Measurements from ENCODE around the gene PLOD2.

The PLOD2 gene

DNA sequence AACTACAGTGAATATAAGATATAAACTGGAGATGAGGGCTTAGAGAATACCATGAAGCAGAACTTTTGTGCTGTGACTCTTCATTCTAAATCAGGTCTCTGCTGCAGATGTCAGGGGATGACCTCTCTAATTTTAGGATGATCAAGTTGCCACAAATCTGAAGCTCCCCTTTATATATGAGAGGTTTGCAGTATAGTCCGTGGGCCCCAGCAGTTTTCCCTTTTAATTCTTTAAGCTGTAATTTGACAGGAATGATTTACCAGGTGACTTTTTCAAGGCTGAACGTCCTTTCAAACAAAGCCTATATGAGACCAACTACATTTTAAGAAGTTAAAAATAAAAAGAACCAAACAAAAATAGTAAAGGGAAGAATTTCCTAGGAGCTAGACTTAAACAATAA, 4.9 kb upstream of the PLOD2 start:
- DNase-seq = no peak

DNA sequence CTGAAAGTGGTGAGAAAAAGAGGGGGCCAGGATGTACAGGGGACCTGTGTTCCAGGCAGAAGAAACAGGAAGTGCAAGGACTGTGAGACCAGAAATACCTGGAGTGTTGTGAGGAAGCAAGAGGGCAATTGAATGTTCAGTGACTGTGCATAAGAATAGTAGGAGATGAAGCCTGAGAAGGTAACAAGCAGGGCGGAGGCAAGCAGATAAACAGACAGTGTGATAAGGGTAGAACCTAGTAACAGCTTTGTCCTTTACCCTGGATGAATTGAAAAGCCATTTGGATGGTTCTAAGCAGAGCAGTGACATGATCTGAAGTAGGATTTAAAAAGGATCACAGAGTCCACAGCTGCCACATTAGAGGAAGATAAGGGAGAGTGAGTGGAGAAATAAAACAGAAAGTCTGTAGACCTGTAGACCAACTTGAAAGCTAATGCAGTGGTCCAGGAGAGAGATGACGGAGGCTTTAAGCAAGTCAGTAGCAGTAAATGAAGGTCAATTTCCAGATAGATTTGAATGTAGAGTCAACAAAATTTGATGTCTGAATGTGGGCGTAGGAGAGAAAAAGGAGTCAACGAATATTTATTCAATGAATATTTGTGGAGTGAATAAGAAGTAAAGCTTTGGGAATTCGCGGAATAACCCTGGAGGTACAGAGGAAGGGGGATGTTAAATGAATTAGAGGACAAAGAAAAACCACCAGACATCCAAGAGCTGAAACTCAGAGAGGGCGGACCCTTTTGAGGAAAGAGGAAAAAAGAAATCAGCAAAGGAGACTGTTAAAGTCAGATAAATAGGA, 4.2 kb upstream of the PLOD2 start:
- no peak for DNase-seq

DNA sequence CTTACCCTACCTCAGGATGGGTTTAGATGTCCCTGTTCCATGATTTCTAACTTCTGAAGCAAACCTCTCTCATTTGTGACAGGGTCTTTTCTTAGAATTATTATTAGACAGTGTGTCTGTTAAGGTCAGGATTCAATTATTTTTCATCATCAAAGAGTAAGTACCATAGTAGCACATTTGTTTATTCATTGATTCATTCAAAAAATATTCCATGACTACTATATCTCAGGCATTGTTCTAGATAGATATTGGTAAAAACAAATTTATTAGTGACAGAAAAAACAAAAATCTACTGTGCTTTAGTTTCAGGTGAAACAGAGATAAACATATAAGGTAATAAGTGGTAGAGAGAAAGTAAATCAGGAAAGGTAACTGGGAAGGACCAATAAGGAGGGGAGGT, 3.5 kb upstream of the PLOD2 start:
- no peak for DNase-seq

DNA sequence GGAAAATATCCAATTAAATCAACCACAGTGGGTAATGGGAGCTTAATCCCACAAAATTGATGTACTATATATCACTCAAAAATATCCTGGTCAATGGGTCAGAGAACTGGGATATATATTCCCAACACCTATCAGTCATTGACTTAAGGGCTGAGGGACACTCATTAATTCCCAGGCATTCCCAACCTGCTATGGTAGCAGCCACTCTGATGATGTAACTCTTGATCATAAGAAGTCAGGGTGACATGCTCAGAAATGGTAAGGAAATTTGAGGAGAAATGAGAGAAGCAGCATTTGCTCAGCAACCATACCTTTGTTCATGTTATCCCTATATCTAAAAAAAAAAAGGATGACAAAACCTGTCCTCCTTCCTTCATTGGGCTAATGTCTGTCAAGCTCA, 3.1 kb upstream of the PLOD2 start:
- DNase-seq = no peak

DNA sequence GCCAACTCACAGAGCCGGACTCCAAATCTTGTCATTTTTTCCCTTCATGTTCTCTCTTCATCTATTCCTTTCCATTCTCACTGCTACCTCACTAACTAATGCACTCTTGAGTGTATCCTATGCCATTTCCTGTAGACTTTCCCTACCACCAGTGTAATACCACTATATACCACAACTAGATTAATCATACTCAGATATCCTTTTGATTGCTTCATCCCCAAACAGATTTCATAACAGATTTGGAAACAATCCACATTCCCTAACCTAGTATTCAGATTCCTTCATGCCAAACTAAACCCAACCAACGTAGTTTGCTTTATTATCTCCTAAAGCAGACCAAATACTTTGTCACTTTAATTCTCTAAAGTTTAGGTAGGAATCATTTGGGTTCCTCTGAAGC, 2.6 kb upstream of the PLOD2 start:
- DNase-seq = no peak

DNA sequence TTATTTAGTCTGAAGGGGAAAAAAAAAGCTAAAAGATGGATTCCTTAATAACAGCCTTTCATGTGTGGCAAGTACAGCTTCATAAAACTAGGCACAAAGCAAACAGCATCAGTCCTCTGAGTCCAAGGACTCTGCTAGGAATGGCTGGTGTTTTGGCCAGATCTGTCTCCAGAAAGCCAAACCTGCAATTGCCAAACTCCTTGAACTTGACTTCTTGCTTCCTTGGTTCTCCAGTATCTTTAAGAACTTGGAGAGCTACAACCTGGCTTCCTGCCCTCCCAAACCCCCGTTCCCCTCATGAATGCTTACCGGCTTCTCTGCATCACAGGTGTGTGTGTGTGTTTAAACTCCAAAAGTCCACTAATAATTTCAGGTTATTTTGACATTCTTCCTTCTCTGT, 1.6 kb upstream of the PLOD2 start:
- no peak for DNase-seq

DNA sequence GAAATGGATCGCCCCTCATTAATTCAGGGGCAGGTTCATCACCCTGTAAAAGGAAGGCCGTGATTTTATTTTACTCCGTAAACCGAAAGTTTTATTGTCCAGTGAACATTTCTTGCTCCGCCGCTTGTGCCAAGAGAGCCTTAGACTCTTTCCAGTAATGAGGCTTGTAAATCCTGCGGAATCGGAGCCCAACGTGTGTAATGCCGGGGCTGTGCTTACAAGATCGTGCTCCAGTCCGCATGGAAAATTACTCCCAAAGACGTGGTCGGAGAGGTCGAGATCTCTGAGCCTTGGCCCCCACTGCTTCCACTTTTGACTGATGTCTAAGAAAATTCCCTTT, 649 bp upstream of the PLOD2 start:
- no peak for DNase-seq

DNA sequence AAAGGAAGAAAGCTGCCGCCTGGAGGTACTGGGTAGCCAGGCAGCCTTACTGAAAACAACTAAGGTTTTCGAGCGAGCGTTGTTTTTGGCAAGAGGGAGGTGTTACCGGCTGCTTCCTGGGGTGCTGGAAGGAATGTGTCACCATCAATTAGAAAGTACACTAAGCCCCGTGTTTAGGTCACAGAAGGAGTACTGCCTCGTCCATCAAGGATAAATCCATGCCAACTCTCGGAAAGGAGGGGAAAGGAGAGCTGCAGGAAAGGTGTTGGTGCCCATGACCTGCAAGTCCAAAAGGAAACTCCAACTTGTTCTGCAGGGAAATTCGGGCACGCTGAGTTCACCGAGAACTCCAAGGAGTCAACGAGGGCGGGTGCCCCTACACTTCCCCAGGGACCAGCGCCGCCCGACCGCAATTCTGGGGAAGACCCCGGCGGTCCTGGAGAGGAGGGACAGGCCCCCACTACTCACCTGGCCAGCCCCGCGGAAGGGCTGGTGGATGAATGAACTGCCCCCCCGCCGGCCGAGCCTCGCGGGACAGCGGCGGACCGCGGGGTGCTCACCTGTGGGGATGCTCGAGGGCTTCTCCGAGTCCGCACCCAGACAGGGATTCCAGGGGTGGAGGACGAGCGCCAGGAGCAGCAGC, 542 bp downstream of the PLOD2 start:
- DNase-seq = no peak

DNA sequence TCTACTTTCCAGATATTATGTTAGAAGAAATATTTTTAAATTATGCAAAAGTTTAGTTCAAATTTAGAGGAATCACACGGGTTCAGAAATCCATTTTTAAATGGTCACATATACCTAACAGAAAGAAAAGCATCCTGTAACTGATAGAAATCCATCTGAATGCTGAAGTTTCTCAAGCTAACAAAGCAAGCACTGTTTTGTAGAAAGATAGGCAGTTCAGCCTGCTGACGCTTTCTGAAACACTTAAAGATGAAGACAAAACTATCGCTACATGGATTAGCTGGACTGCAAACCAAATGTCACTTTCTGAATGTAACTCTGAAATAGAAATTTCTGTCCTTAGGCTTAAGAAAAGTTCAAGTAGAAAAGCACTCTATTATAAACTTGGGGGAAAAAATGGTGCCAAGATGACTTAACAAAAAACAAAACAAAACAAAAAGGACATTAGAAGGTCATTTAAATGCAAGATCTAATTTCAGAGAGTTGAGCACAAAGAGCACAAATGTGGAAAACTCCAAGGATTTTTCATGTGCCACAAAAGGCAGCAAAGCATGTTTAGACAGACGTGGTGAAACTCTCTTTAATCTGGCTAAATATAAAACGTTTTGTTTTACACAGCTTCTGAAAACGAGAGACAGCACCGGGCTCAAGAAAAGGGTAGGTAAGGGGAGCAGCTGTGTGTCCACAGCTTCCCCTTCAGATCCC, 1.2 kb downstream of the PLOD2 start:
- no peak for DNase-seq

DNA sequence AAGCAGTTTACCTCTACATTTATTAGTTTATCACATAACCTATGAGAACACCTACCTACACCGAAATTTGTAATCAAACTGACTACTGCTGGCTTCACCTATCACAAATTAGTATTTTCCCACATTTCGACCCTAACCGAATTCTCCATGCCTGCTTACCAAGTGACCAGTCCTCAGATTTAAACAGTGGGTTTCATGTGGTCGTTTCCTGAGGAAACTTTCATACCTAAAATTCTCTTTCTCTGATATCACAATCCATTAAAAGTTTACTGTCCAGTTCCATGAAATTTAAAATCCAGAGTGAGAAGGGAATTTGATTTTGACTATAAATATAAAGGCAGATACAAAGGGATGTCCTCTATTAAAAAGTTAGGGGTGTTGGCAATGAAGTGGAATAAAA, 1.9 kb downstream of the PLOD2 start:
- DNase-seq = no peak

DNA sequence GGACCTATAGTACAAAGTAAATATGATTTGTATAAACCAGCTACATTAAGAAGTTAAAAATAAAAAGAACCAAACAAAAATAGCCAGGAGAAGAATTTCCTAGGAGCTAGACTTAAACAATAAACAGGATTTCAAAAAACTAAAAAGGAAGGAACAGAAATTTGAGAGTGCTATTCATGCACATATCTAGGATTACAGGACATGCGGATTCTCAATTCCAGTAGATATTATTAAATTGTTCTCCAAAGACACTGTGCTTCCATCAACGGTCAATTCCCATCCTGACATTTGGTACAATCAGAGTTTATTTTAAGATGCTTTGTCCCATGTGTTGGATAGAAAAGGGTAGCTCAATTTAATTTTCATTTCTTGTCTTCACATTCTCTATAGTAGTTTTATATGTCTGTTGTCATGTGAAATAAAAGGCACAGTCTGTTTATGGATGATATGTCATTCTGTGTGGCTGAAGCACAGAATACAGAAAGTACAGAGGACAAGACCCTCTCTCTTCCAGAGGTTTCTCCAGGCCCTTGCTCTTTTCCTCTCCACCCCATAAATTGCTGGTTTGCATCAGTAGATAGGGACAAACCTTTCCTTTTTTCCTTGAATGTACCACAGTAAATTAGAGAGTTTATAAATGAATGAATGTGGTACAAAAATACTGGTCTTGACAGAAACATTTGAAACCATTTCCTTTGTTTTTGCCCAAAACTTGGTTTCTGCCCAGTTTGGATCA, 3.5 kb downstream of the PLOD2 start:
- no peak for DNase-seq

DNA sequence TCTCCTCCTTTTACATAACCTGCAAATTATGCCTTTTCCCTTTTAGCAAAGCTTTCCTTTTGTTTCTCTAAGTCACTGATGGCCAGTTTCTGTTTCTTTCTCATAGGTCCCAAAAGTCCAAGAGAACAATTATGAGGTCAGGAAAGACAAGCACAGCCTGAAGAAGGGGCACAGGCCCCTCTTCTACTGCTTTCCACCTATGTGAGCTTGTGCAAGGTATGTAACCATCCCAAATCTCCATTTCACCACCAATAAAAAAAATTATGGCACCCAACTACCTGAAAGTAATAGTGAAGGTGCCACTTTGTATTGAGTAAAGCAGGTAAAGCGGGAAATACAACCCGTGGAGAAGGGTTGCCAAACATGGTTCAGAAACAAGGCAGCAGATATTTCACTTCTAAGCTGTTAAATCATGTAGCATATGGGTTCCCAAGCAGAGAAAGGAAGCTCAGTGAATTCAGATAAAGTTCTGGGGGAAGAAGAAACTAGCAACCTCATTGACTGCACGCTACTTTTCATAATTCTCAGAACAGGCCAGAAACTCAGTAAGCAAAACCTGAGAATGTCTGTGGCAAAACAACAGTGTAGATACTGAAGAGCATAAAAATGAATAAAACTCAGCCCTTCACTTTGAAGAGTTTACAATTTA, 4.2 kb downstream of the PLOD2 start:
- no peak for DNase-seq

DNA sequence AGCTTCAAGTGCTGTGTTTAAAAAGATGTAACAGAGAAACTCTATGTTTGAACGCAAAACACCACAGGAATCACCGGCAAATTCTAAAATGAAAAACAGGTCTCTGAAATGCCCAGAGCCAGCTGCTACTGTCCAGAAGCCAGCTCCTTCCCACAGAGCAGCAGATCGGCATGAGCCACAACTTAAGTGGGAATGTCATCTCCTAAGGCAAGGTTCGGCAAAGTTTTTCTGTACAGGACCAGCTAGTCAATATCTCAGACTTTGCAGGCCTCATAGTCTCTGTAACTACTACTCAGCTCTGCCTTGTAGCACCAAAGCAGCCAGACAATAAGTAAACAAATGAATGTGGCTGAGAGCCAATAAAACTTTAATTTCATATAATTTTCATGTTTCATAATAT, 4.9 kb downstream of the PLOD2 start:
- no peak for DNase-seq

DNA sequence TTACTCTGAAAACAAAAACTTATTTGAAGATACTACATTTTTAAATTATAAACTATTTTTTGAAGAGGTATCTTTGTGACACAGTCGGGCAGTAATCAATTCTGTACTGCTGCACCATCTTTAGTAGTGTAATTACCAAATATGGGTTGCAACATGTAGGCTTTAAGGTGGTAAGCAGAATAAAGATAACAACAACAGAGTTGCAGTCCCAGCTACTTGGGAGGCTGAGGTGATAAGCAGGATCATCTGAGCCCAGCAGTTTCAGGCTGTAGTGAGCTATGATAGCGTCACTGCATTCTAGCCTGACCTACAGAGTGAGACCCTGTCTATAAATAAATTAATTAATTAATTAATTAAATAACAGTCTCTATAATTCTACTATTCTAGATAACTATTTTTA, 6.0 kb downstream of the PLOD2 start:
- no peak for DNase-seq

DNA sequence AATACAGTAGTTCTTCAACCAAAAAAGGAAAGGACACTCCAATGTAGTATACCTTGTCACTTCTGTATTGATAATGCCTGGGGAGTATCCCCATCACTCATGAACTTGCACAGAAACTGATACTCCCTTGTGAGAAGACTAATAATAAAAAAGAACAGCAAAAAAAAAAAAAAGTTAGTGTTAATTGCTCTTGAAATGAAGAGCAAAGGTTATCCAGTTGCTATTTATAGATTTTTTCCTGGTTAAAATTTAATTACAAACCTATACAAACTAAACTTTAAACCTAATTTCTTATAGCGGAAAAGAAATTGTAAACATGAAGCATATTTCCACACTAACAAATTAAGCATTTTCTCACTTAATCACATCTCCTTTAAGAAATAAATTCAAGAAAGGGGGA, 6.7 kb downstream of the PLOD2 start:
- DNase-seq = no peak

DNA sequence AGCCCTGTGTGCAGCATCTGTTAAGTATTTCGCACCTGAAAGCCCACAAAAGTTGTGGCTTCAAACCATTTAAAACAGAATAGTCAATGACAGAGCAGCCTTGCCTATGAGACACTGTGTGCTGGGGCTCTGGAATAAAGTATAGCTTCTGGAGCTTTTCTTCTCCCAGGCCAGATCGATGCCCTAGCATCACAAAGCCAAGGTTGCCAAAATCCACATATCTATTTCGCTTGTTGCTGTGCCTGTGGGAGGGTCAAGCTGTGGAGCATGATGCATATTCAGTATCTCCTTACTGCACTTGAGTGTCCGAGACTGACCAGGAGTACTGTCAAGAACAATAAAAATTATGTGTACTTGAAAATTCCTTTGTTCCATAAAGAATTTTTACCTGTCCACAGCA, 7.6 kb downstream of the PLOD2 start:
- no peak for DNase-seq

DNA sequence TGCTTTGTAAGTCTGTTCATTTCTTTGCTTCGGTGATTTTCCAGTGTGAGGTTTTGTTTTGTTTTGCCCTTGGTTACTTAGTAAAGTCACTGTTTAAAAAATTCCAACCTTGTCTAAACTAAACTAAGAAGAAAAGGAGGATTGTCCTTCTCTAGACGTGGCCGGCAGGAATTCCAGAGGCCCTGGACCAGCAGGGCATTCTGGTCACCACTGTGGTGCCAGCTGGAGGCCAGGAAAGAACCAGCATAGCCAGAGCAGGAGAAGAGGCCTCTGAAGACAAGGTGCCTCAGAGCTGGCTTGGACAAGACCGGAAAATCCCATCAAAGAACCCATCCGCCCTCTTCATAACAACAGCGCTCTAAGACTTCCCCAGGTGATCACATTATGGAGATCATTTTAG, 8.2 kb downstream of the PLOD2 start:
- DNase-seq = no peak

DNA sequence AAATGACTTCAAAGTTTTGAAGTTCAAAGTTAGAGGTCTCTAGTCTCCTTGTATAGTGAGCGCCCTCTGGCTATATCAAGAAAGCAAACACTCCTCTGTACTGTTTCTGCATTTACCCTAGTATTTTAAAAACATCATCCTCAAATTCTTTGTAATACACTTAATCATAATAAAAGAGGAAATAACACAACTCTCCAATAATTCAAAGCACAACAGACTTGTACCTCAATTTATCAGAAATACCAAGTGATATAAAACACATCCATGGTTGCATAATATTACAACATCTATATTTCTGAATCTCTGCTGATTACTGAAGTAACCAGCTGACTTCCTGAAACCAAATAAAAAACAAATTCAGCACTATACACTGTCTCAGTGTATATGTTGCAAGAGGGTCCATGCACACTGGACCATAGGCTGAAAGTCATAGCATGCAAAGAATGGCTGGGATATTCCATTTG, 12.5 kb downstream of the PLOD2 start:
- DNase-seq = no peak

DNA sequence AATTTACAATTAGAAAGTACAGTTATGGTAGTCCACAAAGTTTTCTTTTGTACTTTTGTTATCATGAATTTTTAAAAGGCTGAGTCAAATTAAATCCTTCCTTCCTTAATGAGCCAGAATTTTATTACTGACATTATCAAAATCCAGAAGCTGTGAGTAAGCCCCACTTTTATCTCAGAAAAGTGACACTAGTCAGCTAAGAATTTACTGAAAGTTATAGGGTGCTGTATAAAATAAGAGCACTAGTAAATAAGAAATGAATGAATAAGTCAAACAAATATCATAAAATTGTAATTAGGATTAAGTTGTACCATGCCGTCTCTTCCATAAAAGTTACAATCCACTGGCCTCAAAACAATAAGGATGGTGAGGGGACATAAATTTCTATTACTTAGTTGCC, 15.3 kb downstream of the PLOD2 start:
- DNase-seq = no peak

DNA sequence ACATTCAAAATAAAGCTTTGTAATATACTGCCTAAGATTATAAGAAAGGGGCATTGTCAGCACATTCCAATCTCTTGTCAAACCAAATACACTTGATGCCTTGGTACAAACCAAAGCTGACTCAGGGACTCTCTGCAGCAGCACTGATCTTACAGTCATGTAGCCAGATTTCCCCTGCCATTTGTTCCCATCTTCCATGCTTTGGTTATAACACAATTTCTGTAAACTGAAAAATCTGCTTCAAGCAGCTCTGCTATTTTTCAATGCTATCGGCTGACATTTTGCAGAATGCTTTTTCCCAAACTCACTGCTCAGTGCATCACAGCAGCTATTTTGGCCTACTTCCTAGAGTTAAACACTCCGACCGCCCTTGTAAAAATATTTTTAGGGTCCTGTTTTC, 18.2 kb downstream of the PLOD2 start:
- DNase-seq = no peak

DNA sequence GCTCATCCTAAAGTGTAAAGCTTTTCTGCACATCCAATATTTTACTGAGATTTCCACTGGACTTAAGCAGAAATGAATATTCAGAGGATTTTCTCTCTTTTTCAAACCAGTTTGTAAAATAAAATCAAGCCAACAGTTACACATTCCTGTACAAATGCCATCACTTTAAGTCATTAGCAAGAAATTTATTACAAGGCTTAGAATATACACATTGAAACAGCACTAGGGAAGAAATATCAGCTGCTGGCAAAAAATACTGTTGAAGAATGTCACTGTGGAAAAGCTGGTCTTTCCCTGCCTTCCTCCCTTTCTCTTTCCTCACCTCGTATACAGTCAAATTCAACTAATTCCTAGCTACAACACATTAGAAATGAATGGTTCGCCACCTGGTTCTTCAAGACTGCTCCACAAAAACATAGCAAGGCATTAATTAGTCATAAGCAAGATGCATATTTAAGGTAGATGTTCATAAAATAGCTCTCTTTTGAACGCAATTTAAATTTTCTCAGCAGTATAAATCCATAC, 21.3 kb downstream of the PLOD2 start:
- DNase-seq = no peak

DNA sequence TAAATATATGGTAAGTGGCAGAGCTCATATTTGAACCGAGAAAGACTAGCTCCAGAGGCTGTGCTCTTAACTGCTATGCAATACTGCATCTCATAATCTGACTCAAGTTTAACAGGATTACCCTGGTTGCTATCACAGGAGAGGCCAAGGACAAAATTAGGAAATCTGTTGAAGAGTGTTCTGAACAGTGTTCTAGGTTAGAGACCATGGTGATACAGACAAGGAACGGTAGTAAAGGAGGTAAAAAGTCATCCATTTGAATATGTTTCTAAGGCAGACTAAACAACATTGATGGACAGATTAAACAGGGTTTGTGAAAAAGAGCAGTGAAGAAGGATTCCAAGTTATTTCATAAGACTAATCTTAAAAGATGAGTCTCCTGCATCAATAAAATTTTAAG, 22.1 kb downstream of the PLOD2 start:
- DNase-seq = no peak

DNA sequence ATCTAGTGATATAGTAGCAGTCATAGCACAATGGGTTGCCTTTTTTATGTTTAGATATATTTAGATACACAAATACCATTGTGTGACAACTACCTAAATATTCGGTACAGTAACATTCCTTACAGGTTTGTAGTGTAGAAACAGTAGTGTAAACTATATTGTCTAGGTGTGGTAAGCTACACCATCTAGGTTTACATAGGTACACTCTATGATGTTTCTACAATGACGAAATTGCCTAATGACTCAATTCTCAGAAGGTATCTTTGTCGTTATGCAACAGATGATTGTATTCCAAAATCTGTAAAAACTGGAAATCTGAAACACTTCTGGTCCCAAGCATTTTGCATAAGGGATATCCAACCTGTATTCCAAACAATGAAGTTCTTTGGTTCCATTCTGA, 24.3 kb downstream of the PLOD2 start:
- DNase-seq = no peak
